Panc1 (cell line): ENCODE data around the gene STOM. TPM values are rescaled to one million over a fixed set of nuclear protein-coding genes. Genes with fewer than 3 reads are reported as not detected.

Experiments used
- ATAC-seq: fragments of 200-7000 bp; cut with Tn5 transposase; 2 replicates; pipeline ENCODE4 v1.9.1; 2020; ENCODE audit warnings: mild to moderate bottlenecking, moderate library complexity
- BruUV-seq: library from RNA; stranded (reverse); fragments of 400-500 nt; replicated peaks from 2 replicates; lab custom pipeline; 2021; lab: Mats Ljungman, UMichigan
- CTCF ChIA-PET: fragments of 300-600 bp; sonication (Branson Sonifier 250); formaldehyde crosslinking; loops from one replicate; lab custom pipeline; 2022; ENCODE audit warnings: antibody characterized with exemption; lab: Charles Lee
- POLR2A ChIA-PET: fragments of 300-600 bp; sonication (Branson Sonifier 250); formaldehyde crosslinking; loops from one replicate; lab custom pipeline; 2022; ENCODE audit warnings: antibody characterized with exemption; lab: Charles Lee
- DNase-seq: peaks from one replicate; pipeline ENCODE4 v3.0.0-alpha.2; 2010; ENCODE audit warnings: low read depth, low spot score
- H3K27ac ChIP-seq: 2 replicates; pipeline ENCODE4 v1.5.1; 2011; ENCODE audit warnings: mild to moderate bottlenecking, low read length, inconsistent platforms
- H3K27me3 ChIP-seq: fragments of 200-500 bp; sonication (Bioruptor generic); 2 replicates; pipeline ENCODE4 v1.6.0; 2014; ENCODE audit warnings: low read length, inconsistent platforms; ENCODE audit not compliant: control insufficient read depth, insufficient read depth
- H3K36me3 ChIP-seq: fragments of 200-500 bp; sonication (Bioruptor generic); 2 replicates; pipeline ENCODE4 v1.5.1; 2014; ENCODE audit warnings: inconsistent platforms, mild to moderate bottlenecking, low read length, moderate library complexity; ENCODE audit not compliant: control insufficient read depth, insufficient read depth
- H3K4me1 ChIP-seq: 2 replicates; pipeline ENCODE4 v1.5.1; 2011; ENCODE audit warnings: inconsistent platforms, mild to moderate bottlenecking, low read length, moderate library complexity; ENCODE audit not compliant: control insufficient read depth, insufficient read depth
- H3K4me3 ChIP-seq, 2 experiments: 2 replicates each; pipeline ENCODE4 v1.5.1; 2011 to 2012; ENCODE audit warnings: low read depth in 2 of 2, low read length in 2 of 2, mild to moderate bottlenecking in 2 of 2, inconsistent platforms in 1 of 2, moderate library complexity in 1 of 2
- H3K9me3 ChIP-seq: fragments of 200-500 bp; sonication (Bioruptor generic); 2 replicates; pipeline ENCODE4 v1.5.1; 2014; ENCODE audit warnings: low read depth, mild to moderate bottlenecking, inconsistent platforms, low read length, moderate library complexity; ENCODE audit not compliant: control insufficient read depth, insufficient read depth
- CTCF ChIP-seq: fragments of 450-650 bp; IDR thresholded peaks from 2 replicates; pipeline ENCODE4 v1.5.1; 2017; ENCODE audit warnings: mild to moderate bottlenecking
- POLR2AphosphoS5 ChIP-seq: IDR thresholded peaks from 2 replicates; pipeline ENCODE4 v1.6.1; 2012; ENCODE audit warnings: mild to moderate bottlenecking, low read depth, low read length, moderate library complexity
- REST ChIP-seq, 2 experiments: IDR thresholded peaks; 2 replicates each; pipeline ENCODE4 v1.6.1; 2011 to 2012; ENCODE audit warnings: low read depth in 2 of 2, control low read depth in 1 of 2, low read length in 1 of 2, mild to moderate bottlenecking in 1 of 2, moderate library complexity in 1 of 2; ENCODE audit not compliant: insufficient read depth in 1 of 2
- SIN3A ChIP-seq: IDR thresholded peaks from 2 replicates; pipeline ENCODE4 v1.6.1; 2012; ENCODE audit warnings: low read depth, mild to moderate bottlenecking, low read length, moderate library complexity, borderline replicate concordance; ENCODE audit not compliant: insufficient read depth
- TCF7L2 ChIP-seq: IDR thresholded peaks from 2 replicates; pipeline ENCODE4 v1.6.1; 2011; ENCODE audit warnings: mild to moderate bottlenecking, low read depth, low read length, inconsistent platforms
- in situ Hi-C: cut with HindIII; loops from 2 replicates; pipeline ENCODE4 v1.10.0; 2016; ENCODE audit warnings: low sequenced_read_pairs, low pct_unique_long_range_greater_than_20kb
- intact Hi-C: fragments of 100-400 bp; cut with micrococcal nuclease; formaldehyde crosslinking; loops from one replicate; pipeline ENCODE4 v1.10.0; 2022; ENCODE audit not compliant: unreplicated experiment
- total RNA-seq: library from RNA; stranded (reverse); gene quantifications from one replicate; pipeline ENCODE4 v1.2.1, GENCODE V29; 2021; ENCODE audit not compliant: unreplicated experiment

Gene STOM
- total RNA-seq, 1 experiment from 2014 or later = 81.2 TPM

- no peaks in the 10 kb centered on the region for H3K36me3 ChIP-seq
- no peaks in the 10 kb centered on the region for H3K27me3 ChIP-seq
- ChIA-PET POLR2A (interaction anchor here (0.5 kb wide), 1 partner anchor 643 kb away, joined by 9 read pairs; no protein-coding TSS in a partner anchor), CTCF (interaction anchor here (0.7 kb wide), 1 partner anchor 95 kb away, joined by 4 read pairs; no protein-coding TSS in a partner anchor)
- H3K27ac ChIP-seq = peak overlapping the region; percentile 84
- ATAC-seq (peak; percentile 70), DNase-seq (peak; percentile 61)
- in situ Hi-C loops (no loop called here), intact Hi-C loops (no loop called here)
- no peak overlapping the region for H3K4me3 ChIP-seq
- H3K9me3 ChIP-seq = no peaks in the 10 kb centered on the region
- BruUV-seq = no TSS peak
- peaks cover 21% of the 10 kb centered on the region for H3K4me1 ChIP-seq
- TF ChIP-seq TCF7L2 = no peak
- no peak for TF ChIP-seq REST (IDR thresholded peaks at IDR 0.05; ENCODE audit: insufficient read depth in 1 of 2, low read depth in 2 of 2, low read length in 1 of 2)
- no peak for TF ChIP-seq CTCF
- no peak for TF ChIP-seq SIN3A
- TF ChIP-seq POLR2AphosphoS5 = no peak
These were observed 3.1 kb upstream of the STOM start for GRCh38 chr9:121373011-121373729.

- intact Hi-C loops (no loop called here), in situ Hi-C loops (no loop called here)
- ATAC-seq (no peak), DNase-seq (no peak)
- BruUV-seq = no TSS peak
- H3K27me3 ChIP-seq = no peaks in the 10 kb centered on the region
- peak overlapping the region; percentile 84 for H3K27ac ChIP-seq
- ChIA-PET CTCF (interaction anchor here (0.7 kb wide), 1 partner anchor 94 kb away, joined by 4 read pairs; no protein-coding TSS in a partner anchor), POLR2A (no interaction called here)
- H3K9me3 ChIP-seq = no peaks in the 10 kb centered on the region
- no peaks in the 10 kb centered on the region for H3K36me3 ChIP-seq
- peaks cover 28% of the 10 kb centered on the region for H3K4me1 ChIP-seq
- TF ChIP-seq SIN3A = no peak
- TF ChIP-seq POLR2AphosphoS5 = no peak
- TF ChIP-seq CTCF = no peak
- no peak for TF ChIP-seq REST (IDR thresholded peaks at IDR 0.05; ENCODE audit: insufficient read depth in 1 of 2, low read depth in 2 of 2, low read length in 1 of 2)
- TF ChIP-seq TCF7L2 = no peak
- no peak overlapping the region for H3K4me3 ChIP-seq
These were observed 2.4 kb upstream of the STOM start for GRCh38 chr9:121372239-121373010.
